Activated T-cell treated with anti-CD3 and anti-CD28 coated beads, Interleukin-2, amount 50 U/mL, for 4 hours (primary cell): ENCODE data around the gene CNNM3. TPM values are rescaled to one million over a fixed set of nuclear protein-coding genes. Genes with fewer than 3 reads are reported as not detected.
A peak's percentile ranks its signal among the peaks of the same experiment; 100 is the strongest.
"Not testable (repeated sequence)": the region's sequence is repeated elsewhere in the genome, so short reads cannot be mapped to it uniquely, and the experiment has no call there.

Experiments used
- ATAC-seq, 2 donors: fragments of 200-7000 bp; cut with Tn5 transposase; one replicate each; pipeline ENCODE4 v1.10.0; 2021
- DNase-seq: peaks from one replicate; pipeline ENCODE4 v3.0.0-alpha.2; 2020
- H3K27me3 Mint-ChIP-seq: one replicate; pipeline ENCODE4 v1.8.0; 2021; ENCODE audit warnings: low read depth, mixed read lengths
- H3K36me3 Mint-ChIP-seq: one replicate; pipeline ENCODE4 v1.8.0; 2022; ENCODE audit warnings: mixed read lengths; ENCODE audit not compliant: insufficient read depth
- H3K4me1 Mint-ChIP-seq: one replicate; pipeline ENCODE4 v1.8.0; 2021; ENCODE audit warnings: low read depth, mixed read lengths
- H3K4me3 Mint-ChIP-seq: one replicate; pipeline ENCODE4 v1.8.0; 2021; ENCODE audit warnings: mild to moderate bottlenecking, moderate library complexity, mixed read lengths
- H3K9me3 Mint-ChIP-seq: one replicate; pipeline ENCODE4 v1.8.0; 2021; ENCODE audit warnings: mixed read lengths
- total RNA-seq, 3 donors: library from RNA; stranded (reverse); gene quantifications; one replicate each; pipeline ENCODE4 v1.2.1, GENCODE V29; 2021

The CNNM3 gene
- total RNA-seq, 3 donors from 2014 or later = 22.8 to 26.1 (median 24.4) TPM

GRCh38 chr2:96805946-96806345 lies 10.1 kb upstream of the CNNM3 start:
- H3K4me3 Mint-ChIP-seq, DNase-seq, H3K27me3 Mint-ChIP-seq, H3K36me3 Mint-ChIP-seq, ATAC-seq, H3K9me3 Mint-ChIP-seq: not testable (repeated sequence)
- H3K4me1 Mint-ChIP-seq = peaks cover 25% of the 10 kb centered on the region

- Mint-ChIP-seq H3K4me1 (peaks cover 25% of the 10 kb centered on the region), H3K27me3 (no peaks in the 10 kb centered on the region), H3K4me3 (peak overlapping the region; percentile 50), H3K36me3 (peaks cover 1% of the 10 kb centered on the region), H3K9me3 (no peaks in the 10 kb centered on the region)
- peak; percentile 23 for DNase-seq
- ATAC-seq = peak; percentile 64 to 68
These were observed 9.5 kb upstream of the CNNM3 start for GRCh38 chr2:96806468-96807126.

- Mint-ChIP-seq H3K36me3 (peaks cover 1% of the 10 kb centered on the region), H3K27me3 (no peaks in the 10 kb centered on the region), H3K4me1 (peaks cover 25% of the 10 kb centered on the region), H3K4me3 (no peak overlapping the region), H3K9me3 (no peaks in the 10 kb centered on the region)
- ATAC-seq (no peak), DNase-seq (no peak)
These were observed 9.0 kb upstream of the CNNM3 start for GRCh38 chr2:96807127-96807471.

- no peak for DNase-seq
- H3K4me3 Mint-ChIP-seq = no peak overlapping the region
- ATAC-seq = no peak
- no peaks in the 10 kb centered on the region for H3K27me3 Mint-ChIP-seq
- H3K9me3 Mint-ChIP-seq = no peaks in the 10 kb centered on the region
- peaks cover 5% of the 10 kb centered on the region for H3K36me3 Mint-ChIP-seq
- peaks cover 29% of the 10 kb centered on the region for H3K4me1 Mint-ChIP-seq
These were observed 7.8 kb upstream of the CNNM3 start for GRCh38 chr2:96808176-96808837.

- ATAC-seq = no peak
- peaks cover 29% of the 10 kb centered on the region for H3K4me1 Mint-ChIP-seq
- H3K36me3 Mint-ChIP-seq = peaks cover 5% of the 10 kb centered on the region
- no peaks in the 10 kb centered on the region for H3K9me3 Mint-ChIP-seq
- no peak for DNase-seq
- no peak overlapping the region for H3K4me3 Mint-ChIP-seq
- no peaks in the 10 kb centered on the region for H3K27me3 Mint-ChIP-seq
These were observed 6.7 kb upstream of the CNNM3 start for GRCh38 chr2:96809216-96809882.

- Mint-ChIP-seq H3K9me3 (no peaks in the 10 kb centered on the region), H3K27me3 (no peaks in the 10 kb centered on the region), H3K4me1 (peaks cover 30% of the 10 kb centered on the region), H3K36me3 (peaks cover 5% of the 10 kb centered on the region), H3K4me3 (no peak overlapping the region)
- DNase-seq = no peak
- no peak for ATAC-seq
These were observed 5.9 kb upstream of the CNNM3 start for GRCh38 chr2:96809951-96810782.

- H3K27me3 Mint-ChIP-seq = no peaks in the 10 kb centered on the region
- DNase-seq (no peak), ATAC-seq (no peak)
- peaks cover 34% of the 10 kb centered on the region for H3K4me1 Mint-ChIP-seq
- no peak overlapping the region for H3K4me3 Mint-ChIP-seq
- peaks cover 5% of the 10 kb centered on the region for H3K36me3 Mint-ChIP-seq
- H3K9me3 Mint-ChIP-seq = no peaks in the 10 kb centered on the region
These were observed 5.3 kb upstream of the CNNM3 start for GRCh38 chr2:96810783-96811192.

- ATAC-seq (no peak), DNase-seq (no peak)
- H3K4me1 Mint-ChIP-seq = peaks cover 26% of the 10 kb centered on the region
- H3K9me3 Mint-ChIP-seq = no peaks in the 10 kb centered on the region
- H3K4me3 Mint-ChIP-seq = no peak overlapping the region
- no peaks in the 10 kb centered on the region for H3K27me3 Mint-ChIP-seq
- H3K36me3 Mint-ChIP-seq = peaks cover 5% of the 10 kb centered on the region
These were observed 4.2 kb upstream of the CNNM3 start for GRCh38 chr2:96811917-96812316.

GRCh38 chr2:96813656-96814055 lies 2.4 kb upstream of the CNNM3 start:
- DNase-seq (no peak), ATAC-seq (no peak)
- no peaks in the 10 kb centered on the region for H3K9me3 Mint-ChIP-seq
- peaks cover 8% of the 10 kb centered on the region for H3K36me3 Mint-ChIP-seq
- peaks cover 31% of the 10 kb centered on the region for H3K4me1 Mint-ChIP-seq
- no peak overlapping the region for H3K4me3 Mint-ChIP-seq
- H3K27me3 Mint-ChIP-seq = no peaks in the 10 kb centered on the region

GRCh38 chr2:96815326-96816126 lies 542 bp upstream of the CNNM3 start:
- Mint-ChIP-seq H3K9me3 (no peaks in the 10 kb centered on the region), H3K4me1 (peaks cover 48% of the 10 kb centered on the region), H3K36me3 (peaks cover 8% of the 10 kb centered on the region), H3K27me3 (no peaks in the 10 kb centered on the region), H3K4me3 (peak overlapping the region; percentile 89)
- DNase-seq (peak; percentile 22), ATAC-seq (peak; percentile 0 to 1)

- H3K36me3 Mint-ChIP-seq = peaks cover 7% of the 10 kb centered on the region
- no peaks in the 10 kb centered on the region for H3K27me3 Mint-ChIP-seq
- H3K4me1 Mint-ChIP-seq = peaks cover 59% of the 10 kb centered on the region
- ATAC-seq = no peak
- peak overlapping the region; percentile 84 for H3K4me3 Mint-ChIP-seq
- no peak for DNase-seq
- H3K9me3 Mint-ChIP-seq = no peaks in the 10 kb centered on the region
These were observed 1.0 kb downstream of the CNNM3 start for GRCh38 chr2:96816836-96817702.

- DNase-seq = no peak
- Mint-ChIP-seq H3K36me3 (peaks cover 3% of the 10 kb centered on the region), H3K4me1 (peaks cover 54% of the 10 kb centered on the region), H3K4me3 (peak overlapping the region; percentile 84), H3K9me3 (no peaks in the 10 kb centered on the region), H3K27me3 (no peaks in the 10 kb centered on the region)
- ATAC-seq = no peak
These were observed 1.8 kb downstream of the CNNM3 start for GRCh38 chr2:96817882-96818281.
